Measurements from ENCODE around the gene JOSD2. TPM values are rescaled to one million over a fixed set of nuclear protein-coding genes. Genes with fewer than 3 reads are reported as not detected.

JOSD2 gene
- total and polyA plus RNA-seq, 8 donors: 16.0 to 52.0 (median 22.5) TPM

- no peak for ATAC-seq
- Histone ChIP-seq H3K36me3 (no peaks in the 10 kb centered on the region), H3K4me1 (no peaks in the 10 kb centered on the region), H3K4me3 (no peak overlapping the region), H3K9me3 (no peaks in the 10 kb centered on the region), H3K27ac (no peak overlapping the region), H3K27me3 (no peaks in the 10 kb centered on the region)
- intact Hi-C loops (cut with DNase I): no loop called here
- DNase-seq: no peak
- TF ChIP-seq CTCF (IDR thresholded peaks at IDR 0.05): no peak
These were observed 12.6 kb downstream of the JOSD2 start for GRCh38 chr19:50498219-50499056.

GRCh38 chr19:50497022-50497405 is 14.0 kb downstream of the JOSD2 start:
- no peaks in the 10 kb centered on the region for H3K9me3 ChIP-seq
- ATAC-seq (no peak), DNase-seq (peak in 1 of 4 donors; percentile 29)
- H3K27ac ChIP-seq: no peak overlapping the region
- H3K4me3 ChIP-seq: no peak overlapping the region
- TF ChIP-seq CTCF (IDR thresholded peaks at IDR 0.05): no peak
- no peaks in the 10 kb centered on the region for H3K27me3 ChIP-seq
- H3K4me1 ChIP-seq: peaks cover 0 to 4% of the 10 kb centered on the region in 2 donors
- no peaks in the 10 kb centered on the region for H3K36me3 ChIP-seq
- intact Hi-C loops (cut with DNase I): no loop called here

GRCh38 chr19:50496189-50497021 is 14.6 kb downstream of the JOSD2 start:
- no peak for TF ChIP-seq CTCF (IDR thresholded peaks at IDR 0.05)
- Histone ChIP-seq H3K4me1 (peaks cover 0 to 8% of the 10 kb centered on the region in 2 donors), H3K4me3 (no peak overlapping the region), H3K27ac (no peak overlapping the region), H3K9me3 (no peaks in the 10 kb centered on the region), H3K36me3 (no peaks in the 10 kb centered on the region), H3K27me3 (no peaks in the 10 kb centered on the region)
- DNase-seq: peak in 1 of 4 donors; percentile 61
- peak; percentile 8 for ATAC-seq
- intact Hi-C loops (cut with DNase I): no loop called here

- H3K27ac ChIP-seq: no peak overlapping the region
- no peaks in the 10 kb centered on the region for H3K27me3 ChIP-seq
- ATAC-seq: no peak
- H3K4me1 ChIP-seq: peaks cover 0 to 18% of the 10 kb centered on the region in 2 donors
- DNase-seq: no peak
- no peaks in the 10 kb centered on the region for H3K9me3 ChIP-seq
- no peaks in the 10 kb centered on the region for H3K36me3 ChIP-seq
- no peak for TF ChIP-seq CTCF (IDR thresholded peaks at IDR 0.05)
- intact Hi-C loops (cut with DNase I): no loop called here
- H3K4me3 ChIP-seq: no peak overlapping the region
These were observed 15.9 kb downstream of the JOSD2 start for GRCh38 chr19:50495020-50495531.

Data from left lung (tissue), 10 donors.